SJSA1 (cell line): ENCODE results near the gene SOCS3. TPM values are rescaled to one million over a fixed set of nuclear protein-coding genes. Genes with fewer than 3 reads are reported as not detected.

Source experiments
- DNase-seq, 2 experiments: peaks; one replicate each; pipeline ENCODE4 v3.0.0-alpha.2; 2015 to 2020; ENCODE audit warnings: low spot score in 2 of 2, low read depth in 1 of 2
- H3K27ac ChIP-seq: fragments of 250-450 bp; sonication (Bioruptor Pico); 2 replicates; pipeline ENCODE4 v1.5.1; 2020; ENCODE audit warnings: mild to moderate bottlenecking, moderate library complexity
- H3K27me3 ChIP-seq: fragments of 250-450 bp; sonication (Bioruptor Pico); replicated peaks from 2 replicates; pipeline ENCODE4 v1.5.1; 2020; ENCODE audit warnings: mild to moderate bottlenecking, moderate library complexity
- H3K36me3 ChIP-seq: fragments of 250-450 bp; sonication (Bioruptor Pico); 2 replicates; pipeline ENCODE4 v1.5.1; 2020; ENCODE audit warnings: mild to moderate bottlenecking
- H3K4me1 ChIP-seq: fragments of 250-450 bp; sonication (Bioruptor Pico); replicated peaks from 2 replicates; pipeline ENCODE4 v1.6.1; 2021; ENCODE audit warnings: mild to moderate bottlenecking
- H3K4me3 ChIP-seq: fragments of 250-450 bp; sonication (Bioruptor Pico); 2 replicates; pipeline ENCODE4 v1.5.1; 2020; ENCODE audit warnings: mild to moderate bottlenecking
- H3K9me3 ChIP-seq: fragments of 250-450 bp; sonication (Bioruptor Pico); replicated peaks from 2 replicates; pipeline ENCODE4 v1.5.1; 2020; ENCODE audit warnings: mild to moderate bottlenecking
- total RNA-seq: library from RNA; depleted of rRNA; stranded (reverse); fragments of >200 nt; shearing (Covaris generic); gene quantifications from 2 replicates; pipeline ENCODE4 v1.2.3, GENCODE V29; 2014

The SOCS3 gene
- total RNA-seq, 1 experiment from 2014 or later = 71.9 TPM

- H3K36me3 ChIP-seq = peaks cover 90% of the 10 kb centered on the region
- DNase-seq = peak; percentile 89 to 90
- no peaks in the 10 kb centered on the region for H3K27me3 ChIP-seq
- no peak overlapping the region for H3K4me3 ChIP-seq
- H3K9me3 ChIP-seq = no peaks in the 10 kb centered on the region
- H3K4me1 ChIP-seq = peaks cover 73% of the 10 kb centered on the region
- peak overlapping the region; percentile 66 for H3K27ac ChIP-seq
Observed at GRCh38 chr17:78397681-78398101, 37.8 kb upstream of the SOCS3 start.

- no peak for DNase-seq
- H3K4me1 ChIP-seq = peaks cover 79% of the 10 kb centered on the region
- H3K9me3 ChIP-seq = no peaks in the 10 kb centered on the region
- H3K4me3 ChIP-seq = no peak overlapping the region
- no peaks in the 10 kb centered on the region for H3K27me3 ChIP-seq
- peak overlapping the region; percentile 66 for H3K27ac ChIP-seq
- H3K36me3 ChIP-seq = peaks cover 85% of the 10 kb centered on the region
Observed at GRCh38 chr17:78396441-78397337, 36.8 kb upstream of the SOCS3 start.

DNA sequence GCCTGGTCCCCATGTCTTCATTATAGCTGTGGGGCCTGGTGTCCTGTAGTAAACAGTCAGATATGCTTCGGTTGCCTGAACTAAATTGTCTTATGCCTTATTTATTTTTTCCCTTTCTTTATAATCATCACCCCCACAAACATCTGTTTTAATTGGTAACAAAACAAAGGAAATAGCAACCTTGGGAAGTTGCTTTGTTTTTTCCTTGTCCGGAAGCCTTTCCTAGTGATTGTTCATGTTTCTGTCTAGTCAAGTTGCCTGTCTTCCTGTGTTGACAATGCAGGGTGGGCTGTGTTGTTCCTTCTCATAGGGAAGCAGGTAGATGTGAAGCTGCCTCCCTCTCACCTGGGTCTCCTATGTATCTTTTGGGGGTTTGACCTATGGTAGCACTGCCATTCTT is 35.3 kb upstream of the SOCS3 start:
- H3K4me3 ChIP-seq = no peak overlapping the region
- H3K27ac ChIP-seq = no peak overlapping the region
- DNase-seq = no peak
- peaks cover 79% of the 10 kb centered on the region for H3K4me1 ChIP-seq
- peaks cover 74% of the 10 kb centered on the region for H3K36me3 ChIP-seq
- no peaks in the 10 kb centered on the region for H3K9me3 ChIP-seq
- no peaks in the 10 kb centered on the region for H3K27me3 ChIP-seq

GRCh38 chr17:78394209-78394608 is 34.3 kb upstream of the SOCS3 start:
- H3K9me3 ChIP-seq = no peaks in the 10 kb centered on the region
- peaks cover 79% of the 10 kb centered on the region for H3K4me1 ChIP-seq
- no peak for DNase-seq
- H3K36me3 ChIP-seq = peaks cover 65% of the 10 kb centered on the region
- H3K27ac ChIP-seq = no peak overlapping the region
- H3K4me3 ChIP-seq = no peak overlapping the region
- H3K27me3 ChIP-seq = no peaks in the 10 kb centered on the region

- H3K9me3 ChIP-seq = no peaks in the 10 kb centered on the region
- peaks cover 79% of the 10 kb centered on the region for H3K4me1 ChIP-seq
- no peaks in the 10 kb centered on the region for H3K27me3 ChIP-seq
- DNase-seq = no peak
- no peak overlapping the region for H3K4me3 ChIP-seq
- peaks cover 59% of the 10 kb centered on the region for H3K36me3 ChIP-seq
- H3K27ac ChIP-seq = no peak overlapping the region
Observed at GRCh38 chr17:78393575-78393974, 33.7 kb upstream of the SOCS3 start.

- no peak for DNase-seq
- Histone ChIP-seq H3K9me3 (no peaks in the 10 kb centered on the region), H3K27ac (peak overlapping the region; percentile 66), H3K27me3 (no peaks in the 10 kb centered on the region), H3K4me3 (no peak overlapping the region), H3K36me3 (peaks cover 48% of the 10 kb centered on the region), H3K4me1 (peaks cover 79% of the 10 kb centered on the region)
Observed at GRCh38 chr17:78392295-78392694, 32.4 kb upstream of the SOCS3 start.

- Histone ChIP-seq H3K9me3 (no peaks in the 10 kb centered on the region), H3K36me3 (peaks cover 43% of the 10 kb centered on the region), H3K27me3 (no peaks in the 10 kb centered on the region), H3K4me1 (peaks cover 79% of the 10 kb centered on the region), H3K4me3 (no peak overlapping the region), H3K27ac (peak overlapping the region; percentile 66)
- peak; percentile 79 to 90 for DNase-seq
Observed at GRCh38 chr17:78391843-78392242, 32.0 kb upstream of the SOCS3 start.

- Histone ChIP-seq H3K27me3 (no peaks in the 10 kb centered on the region), H3K36me3 (peaks cover 35% of the 10 kb centered on the region), H3K27ac (peak overlapping the region; percentile 66), H3K9me3 (no peaks in the 10 kb centered on the region), H3K4me3 (no peak overlapping the region), H3K4me1 (peaks cover 79% of the 10 kb centered on the region)
- no peak for DNase-seq
Observed at GRCh38 chr17:78391051-78391431, 31.2 kb upstream of the SOCS3 start.

GRCh38 chr17:78390241-78391050 is 30.6 kb upstream of the SOCS3 start:
- Histone ChIP-seq H3K27me3 (no peaks in the 10 kb centered on the region), H3K4me1 (peaks cover 84% of the 10 kb centered on the region), H3K27ac (peak overlapping the region; percentile 66), H3K36me3 (peaks cover 29% of the 10 kb centered on the region), H3K4me3 (no peak overlapping the region), H3K9me3 (no peaks in the 10 kb centered on the region)
- DNase-seq = peak; percentile 97 to 98

- DNase-seq = peak in 1 of 2 experiments; percentile 67
- 0 out of 2 replicates have a peak overlapping the region, but pooled peaks have one; percentile 1 for H3K27ac ChIP-seq
- peaks cover 96% of the 10 kb centered on the region for H3K4me1 ChIP-seq
- no peaks in the 10 kb centered on the region for H3K9me3 ChIP-seq
- no peak overlapping the region for H3K4me3 ChIP-seq
- H3K36me3 ChIP-seq = peaks cover 18% of the 10 kb centered on the region
- H3K27me3 ChIP-seq = no peaks in the 10 kb centered on the region
Observed at GRCh38 chr17:78387977-78388941, 28.4 kb upstream of the SOCS3 start.

GRCh38 chr17:78384479-78385175 is 24.8 kb upstream of the SOCS3 start:
- Histone ChIP-seq H3K9me3 (no peaks in the 10 kb centered on the region), H3K4me3 (no peak overlapping the region), H3K27me3 (no peaks in the 10 kb centered on the region), H3K27ac (peak overlapping the region; percentile 83), H3K36me3 (peaks cover 23% of the 10 kb centered on the region), H3K4me1 (peaks cover 97% of the 10 kb centered on the region)
- DNase-seq = no peak

DNA sequence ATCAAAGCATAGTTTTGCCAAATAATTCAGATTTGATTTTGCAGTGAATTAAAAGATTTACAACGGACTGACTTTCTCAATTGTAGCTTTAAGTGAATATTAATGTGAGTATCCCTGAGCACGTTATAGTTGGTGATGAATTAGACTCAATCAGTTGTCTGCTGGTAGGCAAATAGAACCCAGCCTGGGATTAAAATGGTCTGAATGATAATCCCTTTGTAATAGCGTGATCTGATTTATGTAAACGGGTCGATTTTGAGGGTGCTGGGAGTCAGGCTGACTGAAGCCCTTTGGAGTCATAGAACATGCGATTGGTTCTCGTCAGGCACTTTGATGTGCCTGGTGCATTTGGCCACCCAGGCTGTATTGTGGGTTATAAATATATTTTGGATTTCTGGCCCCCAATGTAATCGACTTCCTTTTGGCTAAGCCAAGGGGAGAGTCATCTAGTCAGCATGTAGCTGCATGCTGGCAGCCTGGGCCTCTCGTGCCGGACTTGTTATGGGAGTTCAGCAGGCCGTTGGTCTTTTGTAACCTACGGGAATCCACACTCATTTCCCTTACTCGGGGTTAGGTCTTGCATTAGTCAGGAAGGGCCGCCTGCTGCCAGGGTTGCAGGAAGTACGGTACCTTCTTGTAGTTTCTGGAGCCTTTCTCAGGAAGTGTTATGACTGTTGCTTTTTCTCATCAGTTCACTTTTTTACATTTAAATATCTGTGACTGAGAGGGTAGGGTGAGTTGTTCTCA is 24.0 kb upstream of the SOCS3 start:
- Histone ChIP-seq H3K4me1 (peaks cover 94% of the 10 kb centered on the region), H3K4me3 (no peak overlapping the region)

More for the DNA sequence above, 24.0 kb upstream of the SOCS3 start:
- Histone ChIP-seq H3K36me3 (peaks cover 25% of the 10 kb centered on the region), H3K9me3 (no peaks in the 10 kb centered on the region), H3K27ac (peak overlapping the region; percentile 83), H3K27me3 (no peaks in the 10 kb centered on the region)
- DNase-seq = peak; percentile 97 to 99
